C4-2B (cell line): ENCODE data around the gene CHKA.

Experiments used
- ZFX ChIP-seq: fragments of 450-650 bp; IDR thresholded peaks from 2 replicates; pipeline ENCODE4 v1.6.1; 2017
- TF ChIP-seq, protein P1 (sequence below): fragments of 450-650 bp; conservative IDR thresholded peaks from 2 replicates; pipeline ENCODE4 v1.5.1; 2017; ENCODE audit warnings: mild to moderate bottlenecking

DNA sequence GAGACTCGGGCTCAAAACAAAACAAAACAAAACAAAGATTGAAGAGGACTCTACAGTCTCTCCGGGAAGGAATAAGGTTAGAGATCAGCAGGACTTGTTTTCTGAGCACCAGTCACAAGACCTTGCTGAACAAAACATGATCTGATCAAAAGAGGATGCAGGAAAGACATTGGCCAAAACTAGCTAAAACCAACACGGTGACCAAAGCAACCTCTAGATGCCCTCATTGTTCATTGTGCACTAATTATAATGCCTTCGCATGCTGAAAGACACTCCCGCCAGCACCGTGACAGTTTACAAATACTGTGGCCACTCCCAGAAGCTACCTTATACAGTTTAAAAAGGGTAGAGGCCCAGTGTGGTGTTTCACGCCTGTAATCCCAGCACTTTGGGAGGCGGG lies 15.7 kb upstream of the CHKA start:
- TF ChIP-seq, protein P1, sequence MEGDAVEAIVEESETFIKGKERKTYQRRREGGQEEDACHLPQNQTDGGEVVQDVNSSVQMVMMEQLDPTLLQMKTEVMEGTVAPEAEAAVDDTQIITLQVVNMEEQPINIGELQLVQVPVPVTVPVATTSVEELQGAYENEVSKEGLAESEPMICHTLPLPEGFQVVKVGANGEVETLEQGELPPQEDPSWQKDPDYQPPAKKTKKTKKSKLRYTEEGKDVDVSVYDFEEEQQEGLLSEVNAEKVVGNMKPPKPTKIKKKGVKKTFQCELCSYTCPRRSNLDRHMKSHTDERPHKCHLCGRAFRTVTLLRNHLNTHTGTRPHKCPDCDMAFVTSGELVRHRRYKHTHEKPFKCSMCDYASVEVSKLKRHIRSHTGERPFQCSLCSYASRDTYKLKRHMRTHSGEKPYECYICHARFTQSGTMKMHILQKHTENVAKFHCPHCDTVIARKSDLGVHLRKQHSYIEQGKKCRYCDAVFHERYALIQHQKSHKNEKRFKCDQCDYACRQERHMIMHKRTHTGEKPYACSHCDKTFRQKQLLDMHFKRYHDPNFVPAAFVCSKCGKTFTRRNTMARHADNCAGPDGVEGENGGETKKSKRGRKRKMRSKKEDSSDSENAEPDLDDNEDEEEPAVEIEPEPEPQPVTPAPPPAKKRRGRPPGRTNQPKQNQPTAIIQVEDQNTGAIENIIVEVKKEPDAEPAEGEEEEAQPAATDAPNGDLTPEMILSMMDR, result no peak
- no peak for TF ChIP-seq ZFX
